ENCODE measurements around the gene ANKRD13D. TPM values are rescaled to one million over a fixed set of nuclear protein-coding genes. Genes with fewer than 3 reads are reported as not detected.

The ANKRD13D gene
- total RNA-seq, 4 donors from 2014 or later: 19.7 to 194 (median 54.5) TPM

- Histone ChIP-seq H3K27ac (peak overlapping the region; percentile 95 to 98 (median 97)), H3K4me3 (peak overlapping the region; percentile 95 to 99 (median 98)), H3K4me1 (peaks cover 42 to 70% (median 64%) of the 10 kb centered on the region in 4 donors), H3K9me3 (no peaks in the 10 kb centered on the region), H3K27me3 (no peaks in the 10 kb centered on the region), H3K36me3 (no peaks in the 10 kb centered on the region)
- TF ChIP-seq CTCF (IDR thresholded peaks at IDR 0.05): no peak
- peak; percentile 87 for TF ChIP-seq POLR2A (IDR thresholded peaks at IDR 0.05)
- TF ChIP-seq POLR2AphosphoS5 (IDR thresholded peaks at IDR 0.05): peak; percentile 91 to 96 (median 93)
- peak; percentile 21 for TF ChIP-seq EP300 (IDR thresholded peaks at IDR 0.05; ENCODE audit: low read depth)
- WGBS, 2 donors (ENCODE audit: low coverage in 1 of 2): 10% methylated on average over 24 of the region's 30 CpGs; no CpG with 5 or more reads in 1 of the 2 donors
- peak; percentile 87 for DNase-seq
- intact Hi-C loops (cut with DNase I; ENCODE audit: low total_unique reads): loop anchor here (2.0 kb wide), 1 partner anchor 49 kb away; no protein-coding TSS in a partner anchor
- in situ Hi-C loops (cut with MboI; ENCODE audit: low pct_ligation_motif_present in 1 of 4, low pct_unique_long_range_greater_than_20kb in 1 of 4, low sequenced_read_pairs in 3 of 4): loop anchor here in 2 of 4 donors (5.0 to 25.0 kb wide), 2 partner anchors 50 to 120 kb away; partner anchors contain the start of gene RAD9A (in 1 of the 2)
These were observed 21.7 kb upstream of the ANKRD13D start for GRCh38 chr11:67267188-67268080.

- peak overlapping the region in 3 of 4 donors; percentile 95 to 98 (median 97) for H3K4me3 ChIP-seq
- H3K9me3 ChIP-seq: no peaks in the 10 kb centered on the region
- peak overlapping the region; percentile 95 to 98 (median 97) for H3K27ac ChIP-seq
- peaks cover 42 to 70% (median 65%) of the 10 kb centered on the region in 4 donors for H3K4me1 ChIP-seq
- DNase-seq: peak; percentile 54
- no peaks in the 10 kb centered on the region for H3K27me3 ChIP-seq
- 27 to 40% methylated on average over 1 to 21 of the region's 21 CpGs for WGBS, 2 donors (ENCODE audit: low coverage in 1 of 2)
- no peak for TF ChIP-seq POLR2AphosphoS5 (IDR thresholded peaks at IDR 0.05)
- no peak for TF ChIP-seq POLR2A (IDR thresholded peaks at IDR 0.05)
- no peak for TF ChIP-seq CTCF (IDR thresholded peaks at IDR 0.05)
- TF ChIP-seq EP300 (IDR thresholded peaks at IDR 0.05; ENCODE audit: low read depth): no peak
- intact Hi-C loops (cut with DNase I; ENCODE audit: low total_unique reads) (no loop called here), in situ Hi-C loops (cut with MboI; ENCODE audit: low pct_ligation_motif_present in 1 of 4, low pct_unique_long_range_greater_than_20kb in 1 of 4, low sequenced_read_pairs in 3 of 4) (loop anchor here in 2 of 4 donors (5.0 to 25.0 kb wide), 2 partner anchors 49 to 119 kb away; partner anchors contain the start of gene RAD9A (in 1 of the 2))
- no peaks in the 10 kb centered on the region for H3K36me3 ChIP-seq
These were observed 20.8 kb upstream of the ANKRD13D start for GRCh38 chr11:67268081-67268961.

DNA sequence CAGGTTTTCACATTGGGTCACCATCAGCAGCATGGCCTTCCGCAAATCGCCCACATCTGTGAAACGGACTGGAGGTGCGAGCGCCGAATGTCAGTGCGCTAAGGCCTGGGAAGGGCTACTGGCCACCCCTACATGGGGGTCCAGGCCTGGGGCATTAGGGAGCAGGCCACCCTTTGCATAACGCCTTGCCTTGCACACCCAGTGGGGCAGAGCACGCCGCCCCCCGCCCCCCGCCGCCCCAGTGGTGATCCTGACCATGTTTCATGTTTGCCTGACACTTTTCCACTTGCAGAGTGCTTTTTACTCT, 20.2 kb upstream of the ANKRD13D start:
- Histone ChIP-seq H3K36me3 (no peaks in the 10 kb centered on the region), H3K9me3 (no peaks in the 10 kb centered on the region), H3K27me3 (no peaks in the 10 kb centered on the region), H3K4me1 (peaks cover 47 to 75% (median 69%) of the 10 kb centered on the region in 4 donors), H3K4me3 (peak overlapping the region in 1 of 4 donors; percentile 95), H3K27ac (peak overlapping the region; percentile 95 to 98 (median 97))
- in situ Hi-C loops (cut with MboI; ENCODE audit: low pct_ligation_motif_present in 1 of 4, low pct_unique_long_range_greater_than_20kb in 1 of 4, low sequenced_read_pairs in 3 of 4) (loop anchor here in 2 of 4 donors (5.0 to 25.0 kb wide), 2 partner anchors 48 to 118 kb away; partner anchors contain the start of gene RAD9A (in 1 of the 2)), intact Hi-C loops (cut with DNase I; ENCODE audit: low total_unique reads) (no loop called here)
- WGBS, 2 donors (ENCODE audit: low coverage in 1 of 2): 74% methylated on average over 13 of the region's 13 CpGs; no CpG with 5 or more reads in 1 of the 2 donors
- no peak for TF ChIP-seq EP300 (IDR thresholded peaks at IDR 0.05; ENCODE audit: low read depth)
- TF ChIP-seq POLR2AphosphoS5 (IDR thresholded peaks at IDR 0.05): no peak
- no peak for TF ChIP-seq POLR2A (IDR thresholded peaks at IDR 0.05)
- no peak for TF ChIP-seq CTCF (IDR thresholded peaks at IDR 0.05)
- DNase-seq: no peak

Data from transverse colon (tissue), 4 donors.